Bronchial epithelial cell (primary cell): Measurements from ENCODE around the gene GDPD2. TPM values are rescaled to one million over a fixed set of nuclear protein-coding genes. Genes with fewer than 3 reads are reported as not detected.

ENCODE experiments used
- DNase-seq: peaks from one replicate; pipeline ENCODE4 v3.0.0-alpha.2; 2010; ENCODE audit warnings: low read depth
- FAIRE-seq: peaks from 2 replicates; lab custom pipeline; 2011; peaks lifted over from hg19 to GRCh38; lab: Jason Lieb, UNC
- H3K27me3 ChIP-seq: 2 replicates; pipeline ENCODE4 v1.5.1; 2011; ENCODE audit warnings: low read length; ENCODE audit not compliant: control insufficient read depth, insufficient read depth
- H3K36me3 ChIP-seq: 2 replicates; pipeline ENCODE4 v1.5.1; 2011; ENCODE audit warnings: low read length; ENCODE audit not compliant: control insufficient read depth, insufficient read depth
- H3K4me3 ChIP-seq: 2 replicates; pipeline ENCODE4 v1.5.1; 2011; ENCODE audit warnings: mild to moderate bottlenecking, low read depth, low read length, control low read depth
- total RNA-seq: library from RNA; depleted of rRNA; stranded (reverse); fragments of >200 nt; gene quantifications from 2 replicates; pipeline ENCODE4 v1.2.1, GENCODE V29; 2014
- TF ChIP-seq, protein P1 (sequence below): IDR thresholded peaks from 2 replicates; pipeline ENCODE4 v1.5.1; 2011; ENCODE audit warnings: mild to moderate bottlenecking, moderate library complexity, low read length, control low read depth, inconsistent platforms; ENCODE audit not compliant: insufficient read depth, severe bottlenecking

GDPD2 gene
- total RNA-seq, 1 donor from 2014 or later: not detected

DNA sequence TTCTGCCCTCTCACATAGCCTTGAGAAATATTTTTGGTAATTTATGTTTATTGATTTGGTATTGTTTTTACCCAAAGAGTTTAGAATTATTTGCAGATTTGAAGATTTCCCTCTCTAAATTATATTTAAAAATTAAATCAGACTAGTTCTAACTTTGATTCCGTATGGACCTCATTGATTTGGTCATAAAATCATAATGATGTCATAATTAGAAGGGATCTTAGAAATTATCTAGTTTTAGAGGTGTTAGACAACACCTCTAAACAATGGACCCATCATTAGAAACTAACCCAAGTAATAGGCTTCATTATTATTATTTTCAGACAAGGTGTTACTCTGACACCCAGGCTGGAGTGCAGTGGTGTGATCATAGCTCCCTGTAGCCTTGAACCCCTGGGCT, 45.6 kb downstream of the GDPD2 start:
- FAIRE-seq (no peak), DNase-seq (no peak)
- Histone ChIP-seq H3K27me3 (no peaks in the 10 kb centered on the region), H3K4me3 (no peak overlapping the region), H3K36me3 (no peaks in the 10 kb centered on the region)
- TF ChIP-seq, protein P1, sequence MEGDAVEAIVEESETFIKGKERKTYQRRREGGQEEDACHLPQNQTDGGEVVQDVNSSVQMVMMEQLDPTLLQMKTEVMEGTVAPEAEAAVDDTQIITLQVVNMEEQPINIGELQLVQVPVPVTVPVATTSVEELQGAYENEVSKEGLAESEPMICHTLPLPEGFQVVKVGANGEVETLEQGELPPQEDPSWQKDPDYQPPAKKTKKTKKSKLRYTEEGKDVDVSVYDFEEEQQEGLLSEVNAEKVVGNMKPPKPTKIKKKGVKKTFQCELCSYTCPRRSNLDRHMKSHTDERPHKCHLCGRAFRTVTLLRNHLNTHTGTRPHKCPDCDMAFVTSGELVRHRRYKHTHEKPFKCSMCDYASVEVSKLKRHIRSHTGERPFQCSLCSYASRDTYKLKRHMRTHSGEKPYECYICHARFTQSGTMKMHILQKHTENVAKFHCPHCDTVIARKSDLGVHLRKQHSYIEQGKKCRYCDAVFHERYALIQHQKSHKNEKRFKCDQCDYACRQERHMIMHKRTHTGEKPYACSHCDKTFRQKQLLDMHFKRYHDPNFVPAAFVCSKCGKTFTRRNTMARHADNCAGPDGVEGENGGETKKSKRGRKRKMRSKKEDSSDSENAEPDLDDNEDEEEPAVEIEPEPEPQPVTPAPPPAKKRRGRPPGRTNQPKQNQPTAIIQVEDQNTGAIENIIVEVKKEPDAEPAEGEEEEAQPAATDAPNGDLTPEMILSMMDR: no peak

DNA sequence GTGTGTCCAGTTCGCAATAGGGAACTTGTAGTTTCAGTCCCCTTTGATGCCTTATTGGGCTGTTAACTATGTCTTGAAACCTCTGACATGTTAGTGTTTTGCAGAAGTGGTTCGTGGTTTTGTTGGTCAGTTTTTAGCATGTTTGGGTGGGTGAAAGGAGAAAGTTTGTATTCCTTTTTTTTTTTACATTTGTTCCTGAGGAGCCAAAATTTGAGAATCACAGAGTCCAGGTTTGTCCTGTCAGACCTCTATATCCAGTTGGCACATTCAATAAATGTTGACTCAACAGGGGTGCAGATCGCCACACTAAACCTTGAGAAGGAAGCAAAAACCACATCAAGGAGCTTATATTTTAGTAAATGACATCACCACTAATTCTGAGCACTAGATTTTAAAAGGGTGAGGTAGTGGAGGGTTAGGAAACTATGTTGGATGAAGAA, 47.8 kb downstream of the GDPD2 start:
- TF ChIP-seq, protein P1: no peak
- Histone ChIP-seq H3K36me3 (no peaks in the 10 kb centered on the region), H3K4me3 (no peak overlapping the region), H3K27me3 (no peaks in the 10 kb centered on the region)
- DNase-seq (peak; percentile 42), FAIRE-seq (peak; percentile 18)

DNA sequence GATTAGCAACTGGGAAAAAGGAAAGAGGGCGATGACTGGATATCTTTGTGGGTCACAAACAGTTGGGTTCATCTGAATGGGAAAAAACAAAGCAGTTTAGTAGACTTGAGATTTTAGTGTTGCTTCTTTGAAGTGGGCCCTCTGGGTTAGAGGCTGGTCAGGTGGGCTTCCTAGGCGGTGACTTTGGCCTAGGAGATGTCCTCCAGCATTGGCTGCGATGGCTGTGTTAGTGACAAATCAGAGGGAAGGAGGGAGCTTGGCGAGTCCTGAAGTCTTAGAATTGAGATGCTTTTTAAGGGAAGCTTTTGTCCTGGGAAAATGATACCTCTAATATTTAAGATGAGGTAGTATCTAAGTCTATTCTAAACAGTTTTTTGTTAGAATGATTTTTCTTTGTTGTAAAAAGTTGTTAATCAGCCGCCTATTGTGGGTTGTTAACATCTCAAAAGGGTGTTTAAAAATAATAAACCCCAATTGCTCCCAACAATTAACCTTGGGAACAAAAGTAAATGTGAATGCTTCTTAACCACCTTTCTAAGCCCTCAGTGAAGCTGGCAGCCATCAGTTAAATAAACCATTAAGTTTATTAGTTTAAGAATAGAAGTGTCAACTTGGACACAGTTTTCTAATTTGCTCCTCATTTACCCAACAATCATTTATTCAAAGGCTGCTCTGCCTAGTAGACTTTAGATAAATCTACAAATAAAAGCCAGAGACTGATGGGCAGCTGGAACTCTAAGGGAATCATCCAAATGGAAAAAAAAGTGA, 53.2 kb downstream of the GDPD2 start:
- no peaks in the 10 kb centered on the region for H3K36me3 ChIP-seq
- FAIRE-seq (no peak), DNase-seq (no peak)
- no peaks in the 10 kb centered on the region for H3K27me3 ChIP-seq
- H3K4me3 ChIP-seq: no peak overlapping the region
- TF ChIP-seq, protein P1: no peak

DNA sequence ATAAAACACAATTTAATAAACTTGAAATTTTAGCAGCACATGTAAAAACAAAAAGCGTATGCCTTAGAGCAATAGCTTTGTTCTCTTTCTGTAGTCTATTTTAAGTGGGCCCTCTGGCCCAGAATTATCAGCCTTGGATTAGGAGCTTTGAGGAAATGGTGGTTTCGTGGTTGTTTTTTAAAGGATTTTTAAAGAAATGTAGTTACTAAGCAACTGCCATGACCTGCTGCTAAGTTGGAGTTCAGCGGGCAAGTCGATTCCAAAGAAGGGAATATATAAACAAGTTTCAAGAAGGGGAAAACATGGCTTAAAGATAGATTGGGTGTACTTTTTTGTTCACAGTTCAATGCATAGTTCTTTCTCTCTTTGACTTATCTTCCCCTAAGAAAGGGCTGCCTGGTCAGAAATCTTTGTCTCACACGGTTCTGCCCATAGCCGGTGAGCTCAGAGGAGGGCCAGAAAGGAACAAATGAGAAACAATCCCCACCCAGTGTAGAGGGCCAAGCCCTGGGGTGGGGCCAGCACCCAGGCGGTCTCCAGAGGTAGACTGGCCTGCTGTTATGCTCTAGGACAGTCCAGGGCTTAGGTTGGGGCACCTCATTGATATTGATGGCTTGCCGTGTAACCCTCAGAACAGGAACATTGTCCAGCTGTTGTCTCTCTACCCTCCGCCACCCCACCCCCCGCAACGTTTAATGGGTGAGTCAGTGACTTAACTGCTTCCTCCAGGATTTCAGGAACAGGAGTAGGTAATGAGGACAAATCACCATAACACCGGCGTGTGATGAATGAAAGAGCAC, 54.0 kb downstream of the GDPD2 start:
- no peak for FAIRE-seq
- peak; percentile 60 for DNase-seq
- Histone ChIP-seq H3K36me3 (no peaks in the 10 kb centered on the region), H3K27me3 (no peaks in the 10 kb centered on the region), H3K4me3 (peak overlapping the region; percentile 6)
- TF ChIP-seq, protein P1: no peak

DNA sequence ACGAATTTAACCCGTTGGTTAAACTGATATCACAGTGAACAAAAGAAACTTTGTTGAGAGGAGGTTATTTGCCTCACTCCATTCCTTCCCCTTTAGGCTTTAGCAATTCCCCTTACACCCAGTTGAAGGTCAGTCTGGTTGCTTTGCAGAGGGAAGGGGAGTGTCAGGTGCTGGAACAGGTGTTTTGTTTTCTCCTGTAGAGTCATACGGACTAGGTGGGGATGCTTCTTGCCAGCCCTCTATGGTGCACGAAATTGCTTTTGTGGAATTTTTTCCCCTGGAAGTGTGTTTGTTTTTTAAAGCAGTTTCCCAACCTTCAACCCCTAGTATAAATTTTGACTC, 54.6 kb downstream of the GDPD2 start:
- Histone ChIP-seq H3K27me3 (no peaks in the 10 kb centered on the region), H3K4me3 (no peak overlapping the region), H3K36me3 (no peaks in the 10 kb centered on the region)
- FAIRE-seq (no peak), DNase-seq (no peak)
- TF ChIP-seq, protein P1: no peak
